DND-41 (cell line): Measurements from ENCODE around the gene ADARB2.

Experiments
- EZH2 ChIP-seq: IDR thresholded peaks from 3 replicates; pipeline ENCODE4 v1.6.1; 2012; ENCODE audit warnings: borderline replicate concordance, low read depth, mild to moderate bottlenecking, moderate library complexity, low read length, inconsistent platforms; ENCODE audit not compliant: severe bottlenecking
- TF ChIP-seq, protein P1 (sequence below): IDR thresholded peaks from 2 replicates; pipeline ENCODE4 v1.5.1; 2012; ENCODE audit warnings: borderline replicate concordance, low read length, moderate library complexity, mild to moderate bottlenecking; ENCODE audit not compliant: poor library complexity, severe bottlenecking; ENCODE audit errors: extremely low read depth

DNA sequence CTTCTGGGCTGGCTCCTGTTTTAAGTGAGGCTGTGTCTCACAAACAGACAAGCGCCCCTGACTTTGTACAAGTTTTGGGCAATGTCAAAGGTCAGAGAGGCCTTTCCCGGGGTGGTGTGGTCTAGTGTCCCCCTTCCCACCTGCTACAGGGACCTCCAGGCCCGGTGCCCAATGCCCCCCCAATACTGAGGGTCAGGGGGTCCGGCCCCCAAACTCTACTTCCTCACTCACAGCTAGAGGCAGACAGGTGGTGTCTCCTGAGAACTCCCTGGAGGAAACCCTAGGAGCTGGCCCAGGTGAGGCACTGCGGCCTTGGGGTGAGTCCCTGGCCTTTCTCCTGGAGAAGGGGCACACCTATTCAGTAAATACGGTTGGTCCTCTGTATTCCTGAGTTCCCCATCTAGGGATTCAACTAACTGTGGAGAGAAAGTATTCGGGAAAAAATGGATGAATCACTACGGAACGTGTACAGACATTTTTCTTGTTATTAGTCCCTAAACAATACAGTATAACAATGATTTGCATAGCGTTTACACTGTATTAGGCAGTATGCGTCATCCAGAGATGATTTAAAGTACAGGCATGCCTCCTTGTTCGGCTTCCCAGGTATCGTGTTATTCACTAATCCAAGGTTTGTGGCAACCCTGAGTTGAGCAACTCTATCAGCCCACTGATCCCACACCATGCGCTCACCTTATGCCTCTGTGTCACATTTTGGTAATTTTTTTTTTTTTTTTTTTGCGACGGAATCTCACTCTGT, 373.0 kb downstream of the ADARB2 start:
- TF ChIP-seq EZH2: no peak
- TF ChIP-seq, protein P1, sequence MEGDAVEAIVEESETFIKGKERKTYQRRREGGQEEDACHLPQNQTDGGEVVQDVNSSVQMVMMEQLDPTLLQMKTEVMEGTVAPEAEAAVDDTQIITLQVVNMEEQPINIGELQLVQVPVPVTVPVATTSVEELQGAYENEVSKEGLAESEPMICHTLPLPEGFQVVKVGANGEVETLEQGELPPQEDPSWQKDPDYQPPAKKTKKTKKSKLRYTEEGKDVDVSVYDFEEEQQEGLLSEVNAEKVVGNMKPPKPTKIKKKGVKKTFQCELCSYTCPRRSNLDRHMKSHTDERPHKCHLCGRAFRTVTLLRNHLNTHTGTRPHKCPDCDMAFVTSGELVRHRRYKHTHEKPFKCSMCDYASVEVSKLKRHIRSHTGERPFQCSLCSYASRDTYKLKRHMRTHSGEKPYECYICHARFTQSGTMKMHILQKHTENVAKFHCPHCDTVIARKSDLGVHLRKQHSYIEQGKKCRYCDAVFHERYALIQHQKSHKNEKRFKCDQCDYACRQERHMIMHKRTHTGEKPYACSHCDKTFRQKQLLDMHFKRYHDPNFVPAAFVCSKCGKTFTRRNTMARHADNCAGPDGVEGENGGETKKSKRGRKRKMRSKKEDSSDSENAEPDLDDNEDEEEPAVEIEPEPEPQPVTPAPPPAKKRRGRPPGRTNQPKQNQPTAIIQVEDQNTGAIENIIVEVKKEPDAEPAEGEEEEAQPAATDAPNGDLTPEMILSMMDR: no peak
